Measurements from ENCODE around the gene RAPGEF5. TPM values are rescaled to one million over a fixed set of nuclear protein-coding genes. Genes with fewer than 3 reads are reported as not detected.

The RAPGEF5 gene
- total RNA-seq, 1 experiment from 2014 or later, result 15.6 TPM

- TF ChIP-seq SIN3A (IDR thresholded peaks at IDR 0.05; ENCODE audit: low read depth) (no peak), POLR2A (IDR thresholded peaks at IDR 0.05; ENCODE audit: borderline replicate concordance, extremely low read depth, insufficient read depth, insufficient read length) (no peak), JUND (IDR thresholded peaks at IDR 0.05) (no peak), ZFX (IDR thresholded peaks at IDR 0.05) (no peak), EZH2 (IDR thresholded peaks at IDR 0.05) (no peak), ATF3 (IDR thresholded peaks at IDR 0.05) (no peak), SP1 (IDR thresholded peaks at IDR 0.05; ENCODE audit: low read depth) (no peak), EZH2phosphoT487 (IDR thresholded peaks at IDR 0.05; ENCODE audit: borderline replicate concordance) (no peak)
Measured at GRCh38 chr7:22238354-22239311, 118.3 kb downstream of the RAPGEF5 start.

DNA sequence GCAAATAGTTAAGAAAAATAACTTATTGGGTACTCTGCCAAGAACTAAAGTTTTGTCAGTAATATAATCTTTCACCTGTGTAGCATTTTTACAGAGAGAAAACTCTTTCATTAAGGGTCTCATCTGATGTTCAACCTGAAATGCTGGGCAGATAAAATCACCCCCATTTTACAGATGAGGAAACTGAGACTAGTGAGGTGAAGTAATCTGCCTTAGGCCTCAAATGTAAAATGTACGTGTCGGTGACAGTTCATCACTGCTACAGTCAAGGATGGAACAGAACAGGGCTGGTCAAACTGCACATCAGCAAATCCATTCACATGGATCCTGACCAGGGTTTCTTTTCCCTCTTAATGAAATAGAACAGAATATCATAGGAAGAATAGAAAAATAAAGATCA, 121.8 kb downstream of the RAPGEF5 start:
- intact Hi-C loops (cut with micrococcal nuclease), result no loop called here
- no peaks in the 10 kb centered on the region for H4K20me1 ChIP-seq (ENCODE audit: insufficient read depth)
- no peaks in the 10 kb centered on the region for H3K36me3 ChIP-seq (ENCODE audit: control insufficient read depth in 1 of 2, insufficient read depth in 2 of 2, low read length in 2 of 2)
- no peak overlapping the region for H3K9ac ChIP-seq (ENCODE audit: low read length)
- ATAC-seq, result no peak
- POLR2A ChIA-PET, result no interaction called here
- no peak overlapping the region for H3K4me3 ChIP-seq (replicated peaks in 1 of 2; ENCODE audit: low read depth in 1 of 2, low read length in 2 of 2)
- H3K4me1 ChIP-seq (ENCODE audit: control insufficient read depth in 1 of 2, insufficient read depth in 2 of 2, low read length in 2 of 2), result no peaks in the 10 kb centered on the region
- CTCF ChIA-PET, result no interaction called here
- H3K4me2 ChIP-seq (ENCODE audit: low read length), result no peak overlapping the region
- no peak for DNase-seq (ENCODE audit: low read depth, low spot score)
- H3K9me2 ChIP-seq (ENCODE audit: insufficient read depth), result no peaks in the 10 kb centered on the region
- H3K27ac ChIP-seq (ENCODE audit: low read depth, low read length), result no peak overlapping the region
- no TSS peak for BruUV-seq (replicated peaks)
- H3K79me2 ChIP-seq (ENCODE audit: insufficient read depth, low read length), result no peaks in the 10 kb centered on the region
- no peak overlapping the region for H2AFZ ChIP-seq (ENCODE audit: low read depth, low read length, poor library complexity, severe bottlenecking)
- TF ChIP-seq SIN3A (IDR thresholded peaks at IDR 0.05; ENCODE audit: low read depth) (no peak), MAX (IDR thresholded peaks at IDR 0.05) (no peak), FOSL1 (IDR thresholded peaks at IDR 0.05; ENCODE audit: low read depth) (no peak), POLR2A (IDR thresholded peaks at IDR 0.05; ENCODE audit: borderline replicate concordance, extremely low read depth, insufficient read depth, insufficient read length) (no peak), EGR1 (IDR thresholded peaks at IDR 0.05; ENCODE audit: low read depth) (no peak), EZH2 (IDR thresholded peaks at IDR 0.05) (no peak), TCF7L2 (IDR thresholded peaks at IDR 0.05; ENCODE audit: borderline replicate concordance, extremely low read depth, insufficient read depth, insufficient read length) (no peak), RAD21 (IDR thresholded peaks at IDR 0.05; ENCODE audit: low read depth) (no peak), ZNF274 (IDR thresholded peaks at IDR 0.05; ENCODE audit: low read depth, low read length) (no peak), ATF3 (IDR thresholded peaks at IDR 0.05) (no peak)
- TF ChIP-seq, protein P1, sequence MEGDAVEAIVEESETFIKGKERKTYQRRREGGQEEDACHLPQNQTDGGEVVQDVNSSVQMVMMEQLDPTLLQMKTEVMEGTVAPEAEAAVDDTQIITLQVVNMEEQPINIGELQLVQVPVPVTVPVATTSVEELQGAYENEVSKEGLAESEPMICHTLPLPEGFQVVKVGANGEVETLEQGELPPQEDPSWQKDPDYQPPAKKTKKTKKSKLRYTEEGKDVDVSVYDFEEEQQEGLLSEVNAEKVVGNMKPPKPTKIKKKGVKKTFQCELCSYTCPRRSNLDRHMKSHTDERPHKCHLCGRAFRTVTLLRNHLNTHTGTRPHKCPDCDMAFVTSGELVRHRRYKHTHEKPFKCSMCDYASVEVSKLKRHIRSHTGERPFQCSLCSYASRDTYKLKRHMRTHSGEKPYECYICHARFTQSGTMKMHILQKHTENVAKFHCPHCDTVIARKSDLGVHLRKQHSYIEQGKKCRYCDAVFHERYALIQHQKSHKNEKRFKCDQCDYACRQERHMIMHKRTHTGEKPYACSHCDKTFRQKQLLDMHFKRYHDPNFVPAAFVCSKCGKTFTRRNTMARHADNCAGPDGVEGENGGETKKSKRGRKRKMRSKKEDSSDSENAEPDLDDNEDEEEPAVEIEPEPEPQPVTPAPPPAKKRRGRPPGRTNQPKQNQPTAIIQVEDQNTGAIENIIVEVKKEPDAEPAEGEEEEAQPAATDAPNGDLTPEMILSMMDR (IDR thresholded peaks at IDR 0.05 in 2 of 3, conservative IDR thresholded peaks at IDR 0.05 in 1 of 3; ENCODE audit: borderline replicate concordance in 1 of 3, insufficient read depth in 1 of 3, low read depth in 2 of 3, low read length in 2 of 3), result no peak
- RAD21 ChIA-PET (ENCODE audit: low non-redundant PET in 1 of 2, low total read pairs in 2 of 2, uncharacterized antibody in 2 of 2, unreplicated experiment in 2 of 2), result no interaction called here
- no peaks in the 10 kb centered on the region for H3K27me3 ChIP-seq (ENCODE audit: insufficient read depth, low read length)
- H3K9me3 ChIP-seq (ENCODE audit: control insufficient read depth in 1 of 2, insufficient read depth in 1 of 2, low read depth in 1 of 2, low read length in 2 of 2), result no peaks in the 10 kb centered on the region

More at GRCh38 chr7:22238354-22239311, 118.3 kb downstream of the RAPGEF5 start:
- DNase-seq (ENCODE audit: low read depth, low spot score) (no peak), ATAC-seq (no peak)
- Histone ChIP-seq H3K9me3 (ENCODE audit: control insufficient read depth in 1 of 2, insufficient read depth in 1 of 2, low read depth in 1 of 2, low read length in 2 of 2) (no peaks in the 10 kb centered on the region), H3K9ac (ENCODE audit: low read length) (no peak overlapping the region), H3K79me2 (ENCODE audit: insufficient read depth, low read length) (no peaks in the 10 kb centered on the region), H4K20me1 (ENCODE audit: insufficient read depth) (no peaks in the 10 kb centered on the region), H3K27me3 (ENCODE audit: insufficient read depth, low read length) (no peaks in the 10 kb centered on the region), H2AFZ (ENCODE audit: low read depth, low read length, poor library complexity, severe bottlenecking) (no peak overlapping the region), H3K36me3 (ENCODE audit: control insufficient read depth in 1 of 2, insufficient read depth in 2 of 2, low read length in 2 of 2) (no peaks in the 10 kb centered on the region), H3K27ac (ENCODE audit: low read depth, low read length) (no peak overlapping the region), H3K4me2 (ENCODE audit: low read length) (no peak overlapping the region), H3K4me3 (replicated peaks in 1 of 2; ENCODE audit: low read depth in 1 of 2, low read length in 2 of 2) (no peak overlapping the region), H3K4me1 (ENCODE audit: control insufficient read depth in 1 of 2, insufficient read depth in 2 of 2, low read length in 2 of 2) (no peaks in the 10 kb centered on the region), H3K9me2 (ENCODE audit: insufficient read depth) (no peaks in the 10 kb centered on the region)
- no TSS peak for BruUV-seq (replicated peaks)
- ChIA-PET CTCF (no interaction called here), POLR2A (no interaction called here), RAD21 (ENCODE audit: low non-redundant PET in 1 of 2, low total read pairs in 2 of 2, uncharacterized antibody in 2 of 2, unreplicated experiment in 2 of 2) (no interaction called here)
- intact Hi-C loops (cut with micrococcal nuclease), result no loop called here
